EL (cell line): ENCODE data around the gene SHQ1.

Source experiments
- DNase-seq: peaks from one replicate; pipeline ENCODE4 v3.0.0-alpha.2; 2016

SHQ1 gene

DNA sequence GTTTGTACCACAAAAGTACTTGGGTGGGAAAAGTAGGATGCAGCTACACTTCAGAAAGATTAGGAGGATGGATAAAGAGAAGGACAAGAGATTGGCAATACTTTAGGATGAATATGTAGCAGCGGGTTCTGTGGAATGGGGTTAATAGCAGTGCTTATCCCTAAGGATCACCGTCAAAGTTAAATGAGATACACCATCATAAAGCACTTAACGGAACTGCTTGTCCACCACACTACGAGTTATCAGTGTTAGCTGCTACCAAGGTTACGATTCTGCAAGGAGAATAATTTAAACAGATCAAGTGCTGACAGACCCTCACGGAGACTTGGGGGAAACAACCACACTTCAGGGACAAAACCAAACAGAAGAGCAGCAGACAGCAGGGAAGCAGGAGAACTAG is 963 bp downstream of the SHQ1 start:
- no peak for DNase-seq

DNA sequence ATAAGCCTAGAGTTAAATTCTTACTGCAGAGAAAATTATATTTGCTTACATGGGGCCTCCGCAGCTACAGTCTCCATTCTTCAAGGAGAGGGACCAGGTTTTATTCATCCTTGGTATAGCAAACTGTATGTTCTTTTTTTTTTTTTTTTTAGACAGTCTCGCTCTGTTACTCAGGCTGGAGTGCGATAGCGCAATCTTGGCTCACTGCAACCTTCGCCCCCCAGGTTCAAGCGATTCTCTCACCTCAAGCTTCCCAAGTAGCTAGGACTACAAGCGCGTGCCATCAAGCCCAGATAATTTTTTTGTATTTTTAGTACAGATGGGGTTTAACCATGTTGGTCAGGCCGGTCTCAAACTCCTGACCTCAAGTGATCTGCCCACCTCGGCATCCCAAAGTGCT is 2.1 kb downstream of the SHQ1 start:
- DNase-seq, result no peak

DNA sequence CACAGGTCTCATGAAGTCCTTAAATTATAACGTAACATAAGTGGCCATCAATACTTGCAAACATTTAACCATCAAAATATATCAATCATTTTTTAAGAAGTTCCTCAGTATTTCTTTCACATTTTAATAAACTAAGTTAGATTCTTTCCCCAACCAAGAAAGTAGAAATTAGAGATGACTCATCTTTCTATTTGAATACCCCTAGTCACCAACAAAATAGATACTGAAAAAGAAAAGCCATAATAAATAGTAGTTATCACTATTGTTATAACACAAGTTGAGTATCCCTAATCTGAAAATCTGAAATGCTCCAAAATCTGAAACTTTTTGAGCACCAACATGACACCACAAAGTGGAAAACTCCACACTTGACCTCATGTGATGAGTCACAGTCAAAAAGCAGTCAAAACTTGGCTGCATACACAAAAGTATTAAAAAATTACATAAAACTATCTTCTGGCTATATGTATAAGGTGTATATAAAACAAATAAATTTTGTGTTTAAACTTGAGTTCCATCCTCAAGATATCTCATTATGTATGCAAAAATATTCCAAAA is 3.7 kb downstream of the SHQ1 start:
- DNase-seq, result peak; percentile 25

DNA sequence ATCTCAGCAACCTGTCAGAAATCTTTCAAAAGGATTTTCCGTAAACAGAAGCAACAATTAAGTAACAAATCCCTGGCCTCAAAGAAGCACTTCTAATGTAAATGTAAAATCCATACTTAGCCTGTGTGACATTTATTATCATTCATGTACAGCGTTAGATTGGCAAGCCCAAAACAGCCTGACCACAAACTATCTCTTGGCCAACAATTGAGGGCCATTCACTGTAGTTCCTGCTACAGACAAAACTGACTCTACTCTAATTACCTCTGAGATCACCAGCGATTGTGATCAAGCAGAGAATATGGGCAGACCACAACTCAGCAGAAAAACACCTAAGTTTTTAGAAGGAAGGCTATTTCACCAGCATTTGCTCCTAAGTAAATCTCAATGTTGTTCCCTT is 9.2 kb downstream of the SHQ1 start:
- no peak for DNase-seq

DNA sequence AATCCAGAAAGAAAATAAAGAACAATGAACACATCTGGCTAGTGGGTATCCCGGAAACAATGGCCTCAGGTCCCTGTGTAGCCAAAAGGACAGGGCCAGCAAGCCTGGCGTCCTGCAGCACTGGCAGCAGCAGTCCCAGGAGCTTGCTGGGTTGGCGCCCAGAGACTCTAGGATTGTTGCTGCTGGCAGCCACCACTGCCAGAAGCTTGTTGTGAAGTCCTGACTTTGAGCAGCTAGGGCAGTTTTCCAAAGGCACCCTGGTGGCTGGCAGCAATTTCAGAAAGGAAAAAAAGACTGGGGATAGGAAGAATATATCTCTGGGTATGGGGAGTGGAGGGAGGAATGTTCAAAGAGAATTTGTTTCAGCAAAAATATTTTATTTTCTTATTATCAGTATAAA is 11.3 kb downstream of the SHQ1 start:
- DNase-seq, result no peak

DNA sequence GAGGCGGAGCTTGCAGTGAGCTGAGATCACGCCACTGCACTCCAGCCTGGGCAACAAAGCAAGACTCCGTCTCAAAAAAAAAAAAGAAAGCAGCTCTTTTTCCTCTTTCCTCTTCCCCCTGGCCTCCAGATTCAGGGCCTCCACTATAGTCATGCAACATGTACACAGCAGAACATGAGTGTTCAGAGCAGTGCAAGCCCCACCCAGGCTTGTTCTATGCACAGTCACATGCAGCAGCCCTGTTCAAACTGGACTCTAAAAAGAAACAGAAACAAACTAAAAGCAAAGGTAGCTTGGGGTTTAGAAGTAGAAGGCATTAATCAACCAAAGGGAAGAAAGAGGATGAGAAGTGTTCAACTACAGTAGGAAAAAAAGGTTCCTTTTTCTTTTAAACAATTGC is 11.8 kb downstream of the SHQ1 start:
- DNase-seq, result no peak

DNA sequence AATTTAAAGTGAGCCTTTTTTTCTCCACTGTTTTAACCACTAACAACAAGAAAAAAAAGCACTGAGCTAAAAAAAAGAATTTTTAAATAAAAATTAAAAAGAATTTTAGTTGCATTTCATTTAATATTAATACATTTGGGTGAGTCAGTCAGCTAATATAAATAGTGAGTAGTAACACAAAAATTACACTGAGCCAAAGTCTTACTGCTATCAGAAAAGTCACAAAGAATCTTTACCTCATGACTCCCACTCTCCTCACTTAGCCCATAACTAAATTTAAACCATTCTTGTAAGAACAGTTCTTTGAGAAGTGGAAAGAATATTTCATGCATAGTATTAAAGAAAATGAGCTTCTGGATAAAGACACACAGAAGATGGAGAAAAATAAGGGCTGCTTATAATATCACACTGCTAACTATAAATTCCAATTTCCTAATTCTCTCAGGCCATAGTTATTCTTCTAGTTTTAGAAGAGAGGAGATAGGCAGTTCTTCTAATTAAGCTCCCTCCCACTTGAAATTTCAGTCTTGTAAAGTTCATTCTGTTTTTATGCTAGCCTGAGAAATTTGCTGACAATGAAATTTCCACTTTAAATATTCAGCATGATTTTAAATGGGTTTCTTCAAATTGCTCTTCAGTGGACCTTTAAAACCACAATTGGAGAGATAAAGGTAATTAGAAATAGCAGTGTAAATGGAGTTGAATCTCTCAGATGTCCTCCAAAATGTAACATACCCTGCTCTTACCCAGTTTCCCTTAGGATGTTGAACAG is 17.6 kb downstream of the SHQ1 start:
- DNase-seq, result peak; percentile 38

DNA sequence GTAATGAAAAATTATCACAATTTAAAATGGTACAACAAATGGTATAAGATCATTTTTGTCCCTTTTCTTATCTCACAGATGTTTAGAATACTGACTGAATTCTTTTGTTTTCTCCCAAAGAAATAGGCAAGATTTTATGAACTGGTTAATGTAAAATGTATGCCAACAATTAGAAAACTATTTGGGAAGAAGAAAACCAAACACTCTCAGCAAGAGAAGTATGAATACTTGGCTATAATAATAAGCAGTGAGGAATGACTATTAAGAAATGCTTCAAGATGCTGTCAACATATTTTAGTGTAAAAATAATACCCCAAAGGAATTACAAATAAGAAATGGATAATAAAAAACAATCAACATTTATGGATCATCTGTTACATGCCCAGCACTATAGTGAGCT is 18.5 kb downstream of the SHQ1 start:
- DNase-seq, result peak; percentile 51

DNA sequence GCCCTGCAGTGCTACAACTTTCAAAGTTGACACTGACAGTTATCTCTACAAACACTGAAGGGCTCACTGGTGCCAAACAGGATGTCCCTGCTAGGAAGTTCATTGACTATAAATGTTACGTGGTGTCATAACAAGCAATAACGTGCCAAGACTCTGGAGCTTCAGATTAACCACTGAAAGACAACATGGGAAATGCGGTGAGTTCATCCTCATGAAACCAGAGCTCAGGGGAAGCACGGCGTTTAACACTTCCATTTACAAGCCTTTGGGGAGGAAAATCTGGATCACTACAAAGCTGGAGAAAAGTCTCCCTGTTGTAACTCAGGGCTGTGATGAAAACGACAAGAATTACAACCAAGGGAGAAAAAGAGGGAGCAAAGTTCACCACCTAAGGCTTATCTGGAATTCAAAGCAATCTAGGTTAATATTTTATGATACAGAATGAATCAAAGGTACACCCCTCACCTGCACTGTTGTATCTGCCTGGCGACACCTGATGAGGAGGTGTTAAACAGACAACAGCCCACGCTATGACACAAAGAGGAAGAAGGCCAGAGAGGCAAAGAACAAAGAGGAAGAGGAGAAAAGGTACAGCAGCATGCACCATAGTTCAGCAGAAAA is 27.0 kb downstream of the SHQ1 start:
- DNase-seq, result no peak

DNA sequence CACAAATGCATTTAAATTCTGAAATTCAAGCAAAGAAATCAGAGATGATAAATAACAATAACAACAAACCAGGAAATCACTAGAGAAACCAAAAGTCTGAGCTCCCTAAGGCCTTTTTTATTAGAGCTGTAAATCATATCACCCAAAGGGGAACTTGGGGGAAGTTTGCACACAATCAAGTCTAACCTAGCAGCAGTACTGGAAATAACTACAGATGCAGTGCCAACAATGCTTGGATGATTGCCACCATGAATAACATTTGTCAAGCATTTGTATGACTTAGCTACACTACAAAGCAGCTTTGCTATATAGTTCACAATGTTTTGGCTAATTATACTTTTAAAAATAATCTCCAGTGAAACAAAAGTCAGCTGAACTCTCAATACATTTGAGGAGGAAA is 27.8 kb downstream of the SHQ1 start:
- peak; percentile 52 for DNase-seq

DNA sequence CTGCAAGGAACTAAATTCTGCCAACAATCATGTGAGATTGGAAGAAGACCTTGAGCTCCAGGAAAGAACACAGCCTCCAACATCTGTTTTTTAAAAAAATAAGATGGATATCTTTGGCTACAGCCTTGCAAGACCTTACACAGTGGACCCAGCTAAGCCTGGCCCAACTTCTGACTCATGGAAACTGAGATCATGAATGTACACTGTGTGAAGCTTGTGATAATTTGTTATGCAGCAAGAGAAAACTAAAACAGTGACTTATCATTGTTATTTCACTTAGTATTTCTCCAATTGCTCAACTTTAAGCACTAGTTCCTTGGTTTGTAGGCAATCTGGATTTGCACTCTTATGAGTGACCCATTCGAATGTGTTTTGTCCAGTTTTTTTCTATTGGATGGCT is 29.3 kb downstream of the SHQ1 start:
- DNase-seq, result peak; percentile 56

DNA sequence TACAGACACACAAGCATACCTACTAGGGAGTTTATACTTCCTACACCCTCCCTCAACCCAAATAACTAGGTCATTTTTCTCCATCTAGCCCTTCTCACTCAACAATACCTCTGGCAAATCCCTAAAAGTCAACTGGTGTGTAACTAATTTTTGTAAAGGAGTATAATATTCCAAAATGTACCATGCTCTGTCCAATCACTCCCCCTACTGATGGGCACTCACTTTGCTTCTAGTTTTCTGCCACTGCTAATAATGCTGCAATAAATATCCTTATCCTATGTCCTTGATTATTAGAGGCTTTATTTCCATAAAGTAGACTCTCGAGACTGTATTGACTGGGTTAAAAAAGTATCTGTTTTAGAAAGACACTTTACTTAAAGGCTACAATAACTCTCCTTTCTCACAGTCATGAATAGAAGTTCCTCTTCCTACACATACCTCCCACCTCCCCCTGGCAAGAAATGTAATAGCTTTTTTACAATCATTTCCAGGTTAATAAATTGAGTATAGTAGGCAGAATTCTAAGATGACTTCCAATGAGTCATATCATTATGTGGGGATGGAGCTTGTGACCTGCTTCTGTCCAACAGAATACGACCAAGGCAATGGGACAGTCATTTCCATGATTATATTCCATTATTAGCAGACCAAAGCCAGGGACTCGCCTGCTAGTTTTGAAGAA is 30.0 kb downstream of the SHQ1 start:
- DNase-seq, result no peak

DNA sequence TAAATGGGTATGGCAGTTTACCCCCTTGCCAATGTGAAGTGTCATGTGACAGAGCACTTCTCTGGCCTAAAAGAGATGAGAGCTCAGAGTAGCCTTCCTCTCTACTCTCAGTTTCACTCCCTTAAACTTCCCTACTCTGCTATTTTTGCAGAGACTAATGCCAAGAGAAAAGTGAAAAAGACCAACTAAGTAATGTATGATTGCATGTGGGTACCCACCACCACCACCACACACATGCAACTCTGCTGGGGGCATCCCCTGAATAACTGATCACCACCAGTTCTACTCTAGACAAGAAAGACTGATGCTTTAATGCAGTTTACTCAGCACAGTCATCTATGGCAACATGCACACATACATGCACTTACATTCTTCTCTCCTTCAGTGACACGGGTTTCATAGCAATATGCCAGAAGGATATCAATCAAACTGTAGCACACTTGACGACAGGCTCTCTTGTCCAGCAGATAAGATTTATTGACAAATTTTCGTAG is 31.3 kb downstream of the SHQ1 start:
- DNase-seq, result no peak

DNA sequence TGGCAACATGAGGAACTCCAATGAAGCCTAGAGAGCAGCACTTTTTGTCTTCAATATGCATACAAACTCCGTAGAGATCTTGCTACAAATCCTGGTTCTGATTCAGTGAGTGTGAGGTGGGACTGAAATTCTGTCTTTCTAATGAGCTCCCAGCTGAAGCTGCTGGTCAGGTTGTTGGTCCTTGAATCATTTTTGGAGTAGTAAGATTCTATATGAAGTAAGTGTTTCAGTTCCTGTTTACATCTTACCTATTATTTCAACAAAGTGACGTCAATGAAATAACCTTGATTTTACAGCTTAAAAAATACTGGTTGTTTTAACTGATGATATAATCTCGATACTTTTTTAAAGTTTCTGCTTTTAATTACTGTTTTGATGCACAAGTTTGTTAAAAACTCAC is 33.9 kb downstream of the SHQ1 start:
- no peak for DNase-seq

DNA sequence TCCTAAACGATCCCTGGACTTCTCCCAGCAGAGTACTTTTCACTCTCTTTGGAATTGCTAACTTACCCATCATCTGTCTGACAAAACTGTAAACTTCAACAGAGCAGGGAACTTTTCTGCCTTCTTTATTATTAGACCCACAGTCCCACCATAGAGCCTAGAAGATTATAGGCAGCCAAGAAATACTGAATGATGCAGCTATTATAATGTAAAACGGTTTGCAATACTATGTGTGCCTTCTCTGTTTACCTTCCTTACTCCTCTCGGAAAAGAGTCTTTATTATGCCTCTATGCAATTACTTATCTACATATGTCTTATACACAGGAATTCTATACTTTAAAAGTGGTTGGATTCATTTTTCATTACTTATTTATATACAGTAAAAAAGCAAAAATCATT is 36.0 kb downstream of the SHQ1 start:
- no peak for DNase-seq

DNA sequence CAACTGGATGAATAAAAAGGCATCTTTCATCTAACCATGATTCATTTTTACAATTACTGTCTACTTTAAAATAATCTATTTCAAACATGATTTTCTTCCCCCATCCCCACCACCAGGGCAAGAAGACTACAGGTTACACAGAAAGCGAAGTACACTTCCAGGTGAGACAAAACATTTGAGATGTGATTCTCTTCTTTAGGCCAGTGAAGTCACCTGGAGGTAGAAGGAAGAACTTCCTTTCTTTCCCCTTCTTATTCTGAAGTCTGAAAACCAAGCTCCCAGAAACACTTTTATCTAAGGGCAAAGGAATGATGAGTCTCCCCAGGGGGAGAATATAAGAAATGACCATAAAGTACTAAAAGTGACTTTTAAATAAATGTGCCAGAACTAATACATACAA is 36.7 kb downstream of the SHQ1 start:
- no peak for DNase-seq

DNA sequence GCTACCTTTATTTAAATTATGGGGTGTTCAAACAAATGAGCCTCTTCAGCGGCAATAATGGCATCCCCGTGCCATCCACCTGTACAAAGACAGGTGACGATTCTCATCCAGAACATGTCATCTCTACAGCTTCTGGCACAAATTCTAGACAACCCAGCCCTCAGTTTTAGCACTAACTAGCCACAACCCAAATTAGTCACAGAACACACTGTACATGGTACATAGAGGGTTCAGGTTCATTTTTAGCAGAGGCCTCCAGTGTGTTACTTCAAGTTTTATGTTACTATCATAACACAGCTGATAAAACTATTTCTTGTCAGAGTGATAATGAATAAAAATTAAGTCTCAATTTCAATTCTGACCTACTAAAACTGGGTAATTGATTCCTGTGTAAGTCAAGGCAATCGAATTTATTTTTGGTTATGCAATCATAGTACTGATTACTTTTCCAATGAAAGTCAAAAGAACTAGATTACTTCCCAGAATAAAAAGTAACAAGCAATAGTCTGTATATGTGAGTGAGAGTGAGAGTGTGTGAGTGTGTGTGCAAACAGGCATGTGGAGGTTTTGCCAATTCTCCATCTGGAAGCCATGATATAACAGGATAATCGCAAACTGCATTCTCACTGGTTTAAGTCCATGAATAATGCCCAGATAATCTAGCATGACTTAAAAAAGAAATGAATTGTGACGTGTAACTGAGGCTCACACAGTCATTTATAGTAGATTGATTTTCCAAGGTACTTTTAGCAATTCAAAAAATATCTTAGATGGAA is 37.4 kb downstream of the SHQ1 start:
- DNase-seq, result no peak

DNA sequence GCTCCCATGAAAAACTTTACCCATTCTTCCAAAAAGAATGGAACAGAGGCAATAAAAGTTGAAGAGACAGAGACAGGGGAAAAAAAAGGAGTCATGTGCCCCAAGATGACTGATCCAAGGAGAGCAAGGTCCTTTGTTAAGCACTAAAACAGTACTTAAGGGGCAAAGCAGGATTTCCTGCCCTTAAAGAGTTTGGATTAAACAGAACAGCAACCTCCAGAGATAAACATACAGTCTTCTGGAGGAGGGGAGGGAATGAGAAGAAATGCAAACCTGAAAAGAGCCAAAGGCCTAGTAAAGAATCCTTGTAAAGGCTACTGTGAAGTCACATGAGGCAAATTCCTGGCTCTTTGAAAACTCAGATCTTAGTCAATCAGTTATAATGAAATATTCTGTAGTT is 38.2 kb downstream of the SHQ1 start:
- DNase-seq, result no peak

DNA sequence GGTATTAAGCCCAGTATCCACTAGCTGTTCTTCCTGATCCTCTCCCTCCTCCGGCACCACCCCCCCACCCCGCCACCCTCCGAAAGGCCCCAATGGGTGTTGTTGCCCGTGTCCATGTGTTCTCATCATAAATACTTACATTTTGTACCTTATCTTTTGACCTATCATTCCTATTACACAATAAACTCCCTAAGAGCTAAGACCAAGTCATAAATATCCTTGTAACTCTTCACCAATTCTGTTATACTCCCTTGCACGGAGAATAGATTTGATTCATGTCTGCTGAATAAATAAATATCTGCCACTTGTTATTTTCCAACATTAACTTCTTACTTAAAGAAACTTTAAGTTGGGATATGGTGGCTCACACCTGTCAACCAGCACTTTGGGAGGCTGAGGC is 43.9 kb downstream of the SHQ1 start:
- no peak for DNase-seq

DNA sequence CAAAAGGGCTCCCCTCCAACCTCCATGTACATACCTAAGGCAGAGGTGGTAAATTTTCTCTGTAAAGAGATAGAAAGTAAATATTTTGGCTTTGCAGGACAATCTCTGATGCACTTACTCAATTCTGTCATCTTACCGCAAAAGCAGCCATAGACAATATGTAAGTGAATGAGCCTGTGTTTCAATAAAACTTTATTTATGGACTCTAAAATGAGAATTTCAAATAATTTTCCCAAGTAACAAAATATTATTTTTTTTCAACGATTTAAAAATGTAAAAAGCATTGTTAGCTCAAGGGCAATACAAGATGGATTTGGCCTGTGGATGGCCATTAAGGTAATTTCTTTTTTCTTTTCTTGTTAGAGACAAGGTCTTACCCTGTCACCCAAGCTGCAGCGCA is 44.7 kb downstream of the SHQ1 start:
- DNase-seq, result no peak

DNA sequence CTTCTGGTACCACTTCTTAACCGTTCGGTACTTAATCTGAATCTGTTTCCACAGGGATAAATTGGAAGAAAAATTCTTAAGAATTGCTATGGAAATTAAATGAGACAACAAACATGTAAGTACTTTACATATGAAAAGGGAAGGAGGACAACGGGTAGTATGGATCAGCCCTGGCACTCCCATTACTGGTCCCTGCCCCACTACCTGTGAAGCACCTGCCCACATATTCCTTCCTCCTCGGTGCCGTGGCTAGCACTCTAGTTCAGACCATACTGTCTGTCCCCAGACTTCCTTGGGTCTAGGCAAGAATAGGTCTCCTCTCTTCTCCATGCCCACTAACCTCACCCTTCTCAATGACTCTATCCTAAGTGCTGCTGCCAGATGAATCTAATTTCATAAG is 46.2 kb downstream of the SHQ1 start:
- no peak for DNase-seq

DNA sequence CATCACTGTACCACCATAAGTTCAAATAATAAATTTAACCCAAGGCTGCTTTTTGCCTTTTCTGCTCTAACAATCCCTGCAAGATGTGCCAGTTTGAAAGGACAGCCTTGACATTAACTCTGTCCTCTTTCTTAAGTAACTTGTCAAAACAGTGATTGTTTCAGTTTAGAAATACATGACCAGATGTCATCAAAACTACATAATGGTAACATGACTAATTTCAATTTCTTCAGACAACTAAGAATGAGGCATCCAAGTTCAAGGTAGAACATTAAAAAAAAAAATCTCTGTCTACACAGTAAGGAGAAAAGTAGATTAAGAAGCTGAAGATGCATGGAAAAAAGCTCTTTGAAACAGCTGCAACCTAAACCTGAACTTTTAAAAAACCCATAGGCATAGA is 47.4 kb downstream of the SHQ1 start:
- no peak for DNase-seq

DNA sequence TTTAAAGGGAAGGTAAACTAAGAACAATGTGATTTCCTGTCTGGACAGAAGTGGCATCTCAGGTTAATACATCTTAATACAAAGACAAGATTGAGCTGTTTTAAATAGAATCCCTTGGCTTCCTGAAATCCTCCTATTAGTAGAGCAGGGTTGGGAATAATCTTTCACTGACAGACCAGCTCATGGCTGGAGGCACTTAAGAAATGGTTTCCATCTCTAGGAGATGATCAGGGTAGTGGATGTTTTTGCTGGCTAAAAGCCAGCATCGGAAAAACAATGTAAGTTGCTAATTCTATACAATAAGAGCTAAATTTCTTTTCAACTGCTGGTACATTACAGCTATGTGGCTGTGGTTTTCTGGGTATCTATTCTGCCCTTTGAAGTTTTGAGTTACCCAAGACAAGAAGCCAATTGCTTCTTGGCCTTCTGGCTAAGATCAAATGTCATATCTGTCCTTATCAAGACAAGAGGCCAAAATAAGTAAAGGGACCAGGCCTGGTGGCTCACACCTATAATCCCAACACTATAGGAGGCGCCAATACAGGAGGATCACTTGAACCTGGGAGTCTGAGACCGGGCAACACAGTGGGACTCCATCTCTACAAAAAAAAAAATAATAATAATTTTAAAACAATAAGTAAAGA is 49.6 kb downstream of the SHQ1 start:
- no peak for DNase-seq
